OCI-M2 (cell line): ENCODE data around the gene TANGO2.

ENCODE experiments used
- DNase-seq: peaks from one replicate; lab custom pipeline; 2025; ENCODE audit not compliant: unreplicated experiment; lab: John Stamatoyannopoulos, UW

Gene TANGO2

DNA sequence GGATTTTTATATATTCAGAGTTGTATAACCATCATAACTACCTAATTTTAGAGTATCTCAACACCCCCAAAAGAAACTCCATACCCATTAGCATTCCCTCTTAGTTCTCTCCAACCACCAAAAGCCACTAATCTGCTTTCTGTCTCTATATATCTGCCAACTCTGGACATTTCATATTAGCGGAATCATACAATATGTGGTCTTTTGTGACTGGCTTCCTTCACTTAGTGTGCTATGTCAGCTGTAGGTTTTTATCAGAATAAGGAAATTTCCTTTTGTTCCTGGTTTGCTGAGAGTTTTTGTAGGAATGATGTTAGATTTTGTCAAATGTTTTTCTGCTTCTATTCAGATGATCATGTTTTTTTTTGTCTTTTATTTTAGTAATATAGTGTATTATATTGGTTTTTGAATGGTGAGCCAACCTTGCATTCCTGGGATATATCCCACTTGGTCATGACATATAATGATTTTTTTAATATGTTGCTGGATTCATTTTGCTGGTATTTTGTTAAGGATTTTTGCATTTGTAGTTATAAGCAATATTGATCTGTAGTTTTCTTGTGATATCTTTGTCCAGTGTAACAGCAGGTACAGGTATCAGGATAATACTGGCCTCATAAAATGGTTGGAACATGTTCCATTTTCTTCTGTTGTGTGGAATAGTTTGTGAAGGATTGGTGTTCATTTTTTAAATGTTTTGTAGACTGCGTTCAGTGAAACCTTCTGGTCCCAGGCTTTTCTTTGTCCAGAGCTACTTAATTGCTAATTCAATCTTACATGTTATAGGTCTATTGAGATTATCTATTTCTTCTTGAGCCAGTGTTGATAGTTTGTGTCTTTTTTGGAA, 75.9 kb downstream of the TANGO2 start:
- DNase-seq: no peak

DNA sequence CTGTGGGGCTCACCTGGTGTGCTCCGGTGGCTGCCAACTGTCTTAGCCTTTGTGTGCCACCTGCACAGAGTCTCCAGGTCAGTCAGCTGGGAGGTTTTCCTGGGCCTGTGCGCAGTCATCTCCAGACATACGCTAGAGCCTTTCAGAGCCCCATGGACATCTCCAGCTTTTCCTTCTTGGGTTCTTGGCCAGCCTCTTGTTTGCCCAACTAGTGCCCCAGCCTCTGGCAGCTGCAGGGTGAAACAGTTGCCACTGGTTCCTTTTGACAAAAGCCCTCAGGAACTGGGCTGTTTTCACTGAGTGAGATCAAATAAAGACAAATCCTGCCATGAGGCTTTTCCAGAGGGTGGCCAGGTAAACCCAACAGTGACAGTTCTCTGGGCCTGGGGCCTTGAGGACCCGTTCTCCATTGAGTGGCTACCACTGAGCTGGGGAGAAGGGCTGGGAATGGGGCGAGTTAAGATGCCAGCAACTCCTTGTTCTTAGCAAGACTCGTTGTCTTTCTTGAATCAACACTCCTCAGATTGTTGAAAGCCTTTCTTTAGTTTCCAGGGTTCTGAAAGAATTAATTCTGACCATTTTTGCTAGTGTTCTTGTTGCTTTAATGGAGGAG, 78.3 kb downstream of the TANGO2 start:
- DNase-seq: no peak

DNA sequence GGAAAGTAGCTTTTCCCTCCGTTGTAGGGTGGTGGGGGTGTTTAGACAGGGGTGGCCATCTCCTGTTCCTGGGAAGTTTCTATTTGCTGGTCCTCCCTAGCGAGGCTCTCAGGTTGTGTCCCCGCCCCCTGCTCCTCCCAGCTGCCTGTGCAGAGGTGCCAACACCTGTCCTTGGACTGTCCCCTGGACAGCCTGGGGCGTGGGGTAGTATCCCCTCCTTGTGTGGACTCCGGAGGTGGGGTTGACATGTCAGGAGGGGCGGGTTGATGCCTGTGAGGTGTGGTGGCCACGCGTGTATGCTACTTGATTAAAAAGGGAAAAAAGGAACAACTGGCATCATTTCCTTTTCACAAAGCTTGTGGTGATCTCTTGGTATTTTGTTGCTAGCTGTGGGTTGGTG, 80.7 kb downstream of the TANGO2 start:
- no peak for DNase-seq

DNA sequence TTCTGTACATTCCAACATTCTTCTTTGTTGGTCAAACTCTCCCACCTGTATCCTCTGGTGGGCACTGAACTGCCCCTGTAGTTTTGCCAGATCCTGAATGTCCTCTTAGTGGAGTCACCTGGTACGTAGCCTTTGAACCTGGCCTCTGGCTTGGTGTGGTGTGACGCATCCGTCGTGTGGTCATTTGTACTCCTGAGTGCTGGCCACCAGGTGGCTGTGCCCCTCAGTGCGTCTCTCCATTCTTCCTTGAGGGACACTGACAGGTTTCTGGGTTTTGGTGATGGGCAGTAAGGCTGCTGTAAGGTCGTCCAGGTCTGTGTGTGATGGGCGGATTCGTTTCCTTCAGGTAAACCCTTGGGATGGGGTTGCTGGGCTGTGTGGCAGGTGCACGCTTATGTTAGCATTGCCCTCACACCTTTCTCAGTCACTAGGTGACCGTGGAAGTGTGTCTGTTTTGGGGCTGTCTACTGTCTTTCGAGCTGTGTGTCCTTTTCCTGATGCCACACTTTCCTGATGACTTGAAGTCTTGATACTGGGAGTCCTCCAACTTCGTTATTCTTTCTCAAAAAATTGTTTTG, 81.4 kb downstream of the TANGO2 start:
- no peak for DNase-seq

DNA sequence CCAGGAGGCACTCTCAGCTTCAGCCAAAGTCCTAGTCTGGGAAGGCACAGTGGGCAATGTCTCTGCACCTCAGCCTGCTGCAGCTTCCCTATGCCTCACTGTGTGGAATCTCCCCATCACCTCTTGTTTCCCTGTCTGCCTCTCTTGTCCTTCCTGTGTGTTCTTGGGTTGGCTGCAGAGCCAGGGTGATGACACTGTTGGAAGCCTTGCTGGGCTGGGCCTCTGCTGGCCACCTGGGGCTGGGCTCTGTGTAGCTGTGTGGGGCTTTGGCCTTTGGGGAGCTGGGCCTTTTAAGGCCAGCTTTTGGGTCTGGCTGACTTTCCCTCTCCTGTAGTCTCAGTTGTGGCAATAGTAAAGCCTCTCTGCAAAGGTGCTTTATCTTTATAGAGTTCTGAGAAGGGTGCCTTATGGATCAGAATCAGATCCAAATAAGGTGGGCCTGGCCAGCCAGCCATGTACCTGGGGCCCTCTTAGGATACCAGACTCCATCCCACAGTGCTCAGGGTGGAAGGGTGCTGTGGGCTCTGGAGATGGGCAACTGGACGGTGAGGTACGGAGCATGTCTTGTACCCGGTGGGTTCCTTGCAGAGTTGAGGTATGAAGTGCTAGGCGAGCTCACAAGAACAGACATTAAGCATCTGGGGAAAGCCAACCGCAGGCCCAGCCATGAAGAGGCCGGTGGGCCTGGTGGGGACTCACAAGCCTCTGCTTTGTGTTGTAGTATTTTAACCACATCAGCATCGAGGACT, 84.7 kb downstream of the TANGO2 start:
- DNase-seq: no peak

DNA sequence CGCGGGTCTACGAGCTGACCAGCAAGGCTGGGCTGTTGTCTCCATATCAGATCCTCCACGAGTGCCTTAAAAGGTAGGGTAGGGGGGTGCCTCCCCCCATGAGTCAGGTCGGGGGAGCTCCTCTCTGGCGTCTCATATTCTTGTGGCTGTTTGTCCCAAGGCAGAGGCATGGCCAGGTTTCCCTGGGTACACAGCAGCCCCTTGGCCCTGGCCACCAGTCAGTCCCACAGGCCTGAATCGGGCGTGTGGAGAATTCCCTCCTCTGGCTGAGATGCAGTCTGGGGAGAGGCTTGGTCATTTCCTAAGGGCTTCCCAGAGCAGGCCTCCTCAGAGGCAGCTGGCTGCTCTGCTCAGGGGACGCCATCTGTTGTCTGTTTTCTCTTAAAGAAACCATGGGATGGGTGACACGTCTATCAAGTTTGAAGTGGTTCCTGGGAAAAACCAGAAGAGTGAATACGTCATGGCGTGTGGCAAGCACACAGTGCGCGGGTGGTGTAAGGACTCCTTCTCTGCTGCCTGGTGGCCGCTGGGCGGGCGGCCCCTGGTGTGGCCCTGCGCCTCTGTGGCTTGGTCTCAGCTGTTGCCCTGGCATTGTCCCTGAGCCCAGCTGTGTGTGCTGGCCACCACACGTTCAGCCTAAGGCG, 85.4 kb downstream of the TANGO2 start:
- no peak for DNase-seq

DNA sequence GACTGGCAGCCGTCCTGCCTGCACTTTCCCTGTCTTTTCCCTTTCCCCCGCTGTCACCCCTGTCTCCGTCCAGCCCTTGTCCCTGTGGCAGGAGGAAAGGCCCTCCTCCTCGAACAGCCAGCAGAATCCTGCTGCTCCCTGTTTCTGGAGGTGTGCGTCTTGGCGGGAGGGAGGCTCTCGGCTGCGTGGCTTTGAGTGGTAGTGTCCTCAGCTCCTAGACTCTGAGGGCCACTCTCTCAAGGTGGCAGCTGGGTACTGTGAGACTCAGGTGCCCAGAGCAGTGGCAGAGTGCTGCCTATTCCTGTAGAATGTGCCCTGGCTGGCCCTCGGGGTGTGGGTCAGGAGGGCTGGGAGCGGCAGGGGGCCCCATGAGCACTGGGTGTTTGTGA, 85.9 kb downstream of the TANGO2 start:
- DNase-seq: no peak

DNA sequence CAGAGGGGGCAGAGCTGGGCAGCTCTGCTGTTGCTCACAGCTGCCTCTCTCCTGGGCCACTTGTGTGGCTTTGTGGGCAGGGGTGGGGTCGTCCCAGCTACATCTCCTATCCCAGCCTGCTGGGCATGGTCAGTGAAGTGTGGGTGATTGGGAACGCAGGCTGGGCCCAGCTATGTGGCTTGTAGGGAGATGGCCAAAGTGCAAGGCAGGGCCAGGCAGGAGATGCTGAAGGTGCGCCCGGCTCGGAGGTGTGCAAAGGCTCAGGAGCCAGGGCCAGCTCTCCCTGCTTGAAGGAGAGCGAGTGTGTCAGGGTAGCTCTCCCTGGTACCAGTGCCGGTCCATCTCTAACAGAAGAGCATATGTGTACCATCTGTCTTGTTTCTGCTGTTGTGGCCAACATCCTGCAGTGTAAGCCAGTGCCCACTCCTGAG, 86.6 kb downstream of the TANGO2 start:
- DNase-seq: no peak

DNA sequence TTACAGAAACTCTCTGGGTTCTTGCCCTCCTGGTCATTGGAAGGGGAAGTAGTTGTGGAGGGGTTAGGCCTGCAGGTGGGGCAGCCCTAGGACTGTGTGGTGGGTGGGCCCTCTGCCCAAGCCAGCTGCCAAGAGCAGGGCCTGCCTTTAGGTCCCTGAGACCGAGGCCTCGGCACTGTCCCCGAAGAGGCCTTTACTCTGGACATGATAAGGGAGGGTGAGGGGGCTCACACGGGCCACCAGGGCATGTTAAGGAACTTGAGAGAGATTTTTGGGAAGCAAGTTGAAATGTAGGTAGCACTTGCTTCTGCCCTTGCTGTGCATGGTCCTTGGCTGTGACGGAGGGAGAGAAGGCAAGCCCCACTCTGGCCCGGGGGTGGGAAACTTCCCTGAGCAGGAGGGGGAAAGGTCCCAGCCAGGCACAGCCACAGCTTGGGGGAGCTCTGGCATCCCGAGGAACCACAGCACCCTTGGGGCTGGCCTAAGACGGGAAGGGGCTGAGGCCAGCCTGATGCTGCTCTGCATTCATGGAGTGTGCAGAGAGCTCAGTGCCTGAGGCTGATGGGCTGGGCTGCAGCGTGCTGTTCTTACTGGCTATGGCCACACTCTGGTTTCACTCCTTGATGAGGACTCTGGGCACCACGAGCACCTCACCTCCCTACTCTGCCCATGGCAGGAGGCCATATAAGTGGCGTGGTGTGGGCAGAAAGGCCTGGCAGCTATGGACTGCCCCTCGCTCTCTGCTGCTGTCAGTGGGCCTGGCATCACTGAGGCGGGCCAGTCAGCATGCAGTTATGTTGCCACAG, 87.2 kb downstream of the TANGO2 start:
- DNase-seq: no peak

DNA sequence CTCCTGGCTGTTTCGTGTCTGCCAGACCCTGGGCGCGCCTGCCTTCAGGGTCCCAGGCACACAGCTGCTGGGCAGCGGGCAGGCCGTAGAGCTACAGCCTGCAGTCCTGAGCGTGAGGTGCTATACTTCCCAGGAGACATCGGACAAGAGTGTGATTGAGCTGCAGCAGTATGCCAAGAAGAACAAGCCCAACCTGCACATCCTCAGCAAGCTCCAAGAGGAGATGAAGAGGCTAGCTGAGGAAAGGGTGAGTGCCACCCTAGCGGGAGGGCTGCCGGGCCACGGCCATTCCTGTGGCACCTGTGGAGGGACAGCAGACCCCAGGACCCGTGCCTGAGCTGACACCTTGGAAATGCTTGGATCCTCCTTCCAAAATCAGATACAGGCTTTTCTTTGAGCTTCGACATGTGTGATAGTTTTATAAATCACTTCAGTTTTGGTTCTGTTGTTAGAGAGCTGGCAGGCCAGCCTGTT, 87.9 kb downstream of the TANGO2 start:
- DNase-seq: no peak

DNA sequence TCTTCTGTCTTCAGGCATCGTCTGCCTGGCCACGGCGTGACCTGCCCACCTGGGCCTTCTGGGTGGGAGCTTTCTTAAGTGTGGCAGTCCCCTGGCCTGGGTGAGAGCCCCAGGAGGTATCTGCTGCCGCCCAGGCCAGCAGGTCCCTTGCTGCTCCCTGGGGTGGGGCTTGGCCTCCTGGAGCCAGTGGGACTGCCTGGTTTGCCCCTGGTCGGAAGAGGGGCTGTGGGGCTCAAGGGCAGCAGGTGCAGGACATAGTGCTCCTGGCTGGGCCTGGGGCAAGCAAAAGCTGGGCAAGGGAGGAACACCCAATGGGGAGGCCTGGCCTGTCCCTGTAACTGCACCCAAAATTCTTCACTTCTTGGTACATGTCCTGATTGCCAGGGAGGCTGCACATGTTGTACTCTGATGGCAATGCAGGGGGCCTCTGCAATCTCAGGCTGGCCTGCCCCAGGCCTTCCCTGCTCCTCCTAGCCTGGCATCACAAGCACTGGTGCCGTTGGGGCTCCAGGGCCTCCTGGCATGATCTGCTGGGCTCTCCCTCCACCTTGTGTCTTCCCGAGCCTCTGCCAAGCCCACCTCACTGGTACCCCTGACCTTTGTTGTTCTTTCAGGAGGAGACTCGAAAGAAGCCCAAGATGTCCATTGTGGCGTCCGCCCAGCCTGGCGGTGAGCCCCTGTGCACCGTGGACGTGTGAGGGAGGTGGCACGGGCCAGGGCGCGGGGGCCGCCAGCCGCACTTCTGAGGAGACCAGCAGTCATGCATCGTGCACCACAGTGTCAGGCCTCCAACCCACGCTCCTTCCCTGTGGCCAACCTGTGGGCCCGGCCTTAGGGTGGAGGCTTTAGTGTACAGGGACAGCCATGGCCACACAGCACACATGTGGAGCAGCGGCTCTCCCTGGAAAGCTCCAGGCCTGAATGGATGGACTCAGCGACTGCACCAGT, 88.8 kb downstream of the TANGO2 start:
- no peak for DNase-seq

DNA sequence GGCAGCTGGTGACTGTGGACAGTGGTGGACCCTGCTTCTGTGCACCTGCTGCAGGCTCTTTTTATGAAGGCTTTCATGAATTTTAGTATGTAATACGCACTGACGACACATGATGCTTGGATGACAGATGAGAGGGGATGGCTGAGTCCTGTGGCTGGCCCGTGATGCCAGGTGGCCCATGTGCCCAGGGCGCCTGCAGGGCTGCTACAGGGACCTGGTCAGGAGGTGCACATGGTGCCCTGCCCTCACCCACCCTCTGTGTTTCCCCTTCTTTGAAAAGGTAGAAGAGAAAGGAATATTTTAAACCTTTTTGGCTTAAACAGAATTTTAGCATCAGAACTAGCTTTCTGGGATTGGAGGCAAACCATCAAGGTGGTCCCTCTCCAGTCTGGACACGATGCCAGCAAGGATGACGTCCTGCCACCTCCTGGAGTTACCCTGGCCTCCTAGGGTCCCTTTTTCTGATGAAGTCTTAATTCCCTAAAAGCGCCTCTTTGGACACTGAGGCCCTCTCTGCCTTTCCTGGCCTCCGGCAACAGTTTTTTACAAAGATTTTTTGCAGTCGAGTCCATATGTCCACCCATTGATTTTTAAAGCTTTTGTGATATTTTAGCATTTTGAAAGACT, 89.6 kb downstream of the TANGO2 start:
- DNase-seq: no peak

DNA sequence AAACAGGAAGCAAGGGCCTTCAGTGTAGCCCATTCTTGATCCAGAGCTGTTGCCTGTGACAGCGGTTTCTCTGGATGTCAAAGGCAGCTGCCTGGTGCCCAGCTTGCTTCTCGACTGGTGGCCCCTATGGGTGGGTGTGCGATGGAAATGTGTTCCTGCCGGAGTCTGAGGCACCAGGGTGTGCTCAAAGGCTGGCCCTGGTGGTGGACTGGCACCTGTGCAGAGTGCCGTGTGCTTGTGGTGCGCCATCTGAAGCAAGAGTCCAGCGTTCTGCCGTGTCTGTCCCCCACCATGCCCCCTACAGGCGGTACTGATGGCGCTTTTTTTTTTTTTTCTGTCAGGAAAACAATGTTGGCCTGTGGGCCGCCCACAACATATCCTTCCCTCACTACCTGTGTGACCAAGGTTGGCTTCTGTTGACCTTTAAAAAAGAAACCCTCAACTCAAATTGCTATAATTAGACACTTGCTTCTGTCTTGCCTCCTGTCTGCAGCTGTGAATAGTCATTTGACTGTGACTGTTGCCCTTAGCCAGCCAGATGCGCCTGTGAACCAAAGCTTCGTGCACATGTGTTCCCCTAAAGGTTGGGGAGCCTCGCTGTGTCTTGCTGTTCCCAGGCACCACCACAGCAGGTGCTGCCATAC, 90.3 kb downstream of the TANGO2 start:
- DNase-seq: no peak

DNA sequence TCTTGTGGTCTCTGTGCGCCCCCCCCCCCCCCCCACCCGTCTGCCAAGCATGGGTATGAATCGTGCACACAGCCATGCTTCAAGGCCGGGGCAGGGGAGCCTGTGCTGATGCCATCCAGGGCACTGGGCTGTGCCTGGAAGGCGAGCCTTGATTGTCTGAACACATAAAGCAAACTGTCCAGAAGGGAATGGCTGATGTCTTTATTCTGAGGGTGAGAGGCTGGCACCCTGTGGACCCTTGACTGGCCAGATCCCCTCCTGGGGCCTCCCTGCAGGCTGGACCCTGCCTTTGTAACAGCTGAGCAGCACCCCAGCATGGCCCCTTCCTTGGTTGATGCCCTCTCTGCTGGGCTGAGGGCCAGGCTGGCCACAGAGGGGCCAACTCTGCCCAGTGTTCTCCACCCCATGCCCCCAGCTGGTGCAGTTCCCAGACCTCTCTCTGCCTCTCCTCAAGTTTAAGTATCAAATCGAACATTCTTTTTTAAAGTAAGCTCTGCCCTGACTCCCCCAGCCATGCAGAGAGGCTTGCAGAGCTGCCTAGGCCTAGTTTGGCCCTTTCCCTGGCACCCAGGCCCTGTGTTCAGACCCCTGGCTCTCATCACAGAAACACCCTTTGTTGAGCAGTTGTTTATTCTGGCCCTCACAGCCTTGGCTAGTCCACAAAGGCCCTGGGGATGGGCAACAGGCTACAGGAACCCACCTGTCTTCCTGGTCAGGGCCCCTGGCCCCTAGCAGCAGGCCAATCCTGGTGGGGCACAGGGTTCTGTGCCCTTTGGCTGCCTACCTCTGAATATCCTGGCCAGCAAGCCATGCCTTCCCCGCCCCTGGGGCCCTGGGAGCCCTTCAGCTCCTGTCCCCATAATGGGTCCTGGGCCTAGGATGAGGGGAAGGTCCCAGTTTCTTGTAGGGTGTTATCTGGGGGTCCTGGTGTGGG, 91.0 kb downstream of the TANGO2 start:
- DNase-seq: no peak

DNA sequence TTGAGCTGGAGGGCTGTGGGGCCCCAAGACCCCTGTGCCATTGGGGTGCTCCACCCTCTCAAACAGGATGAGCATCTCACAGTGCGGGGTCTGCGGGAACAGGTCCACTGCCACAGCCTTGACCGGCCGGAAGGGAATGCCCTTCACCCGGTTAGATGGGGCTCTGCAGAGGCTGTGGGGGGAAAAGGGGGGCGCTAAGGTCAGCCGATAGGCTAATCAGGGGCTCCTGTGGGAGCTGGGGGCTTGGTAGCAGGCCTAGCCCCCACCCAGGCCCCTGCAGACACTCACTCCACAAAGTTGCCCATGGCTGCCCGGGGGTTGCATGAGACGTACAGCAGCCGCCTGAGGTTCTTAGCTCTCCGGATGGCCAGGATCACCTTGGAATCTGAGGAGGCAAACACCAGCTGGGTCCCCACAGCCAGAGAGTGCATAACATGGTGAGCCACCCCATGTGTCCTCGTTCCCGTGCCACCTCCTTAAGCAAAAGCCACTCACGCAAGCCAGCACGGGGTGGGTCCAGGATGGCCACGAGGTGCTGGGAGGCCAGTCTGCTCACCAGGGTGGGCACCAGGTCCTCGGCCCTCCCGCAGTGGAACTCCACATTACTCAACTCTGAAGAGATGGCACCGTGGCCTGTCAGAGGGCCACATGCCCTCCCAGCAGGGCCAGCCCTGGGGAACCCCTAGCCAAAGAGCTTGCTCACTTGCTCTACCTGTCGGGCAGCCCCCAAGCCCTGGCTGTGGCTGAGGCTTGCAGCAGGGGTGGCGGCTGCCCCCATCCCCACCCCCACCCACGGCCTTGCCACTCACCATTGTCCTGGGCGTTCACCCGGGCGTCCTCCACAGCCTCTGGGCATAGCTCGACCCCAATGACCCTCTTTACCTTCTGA, 92.0 kb downstream of the TANGO2 start:
- no peak for DNase-seq
